ENCODE results near the gene COPS7A. TPM values are rescaled to one million over a fixed set of nuclear protein-coding genes. Genes with fewer than 3 reads are reported as not detected.

Gene COPS7A
- total RNA-seq, 1 donor = 79.9 TPM

GRCh38 chr12:6697584-6698351 is 26.1 kb upstream of the COPS7A start:
- peak; percentile 59 for DNase-seq (ENCODE audit: low read depth)
- no peak overlapping the region for H3K4me3 ChIP-seq (ENCODE audit: low read depth, low read length)
- TF ChIP-seq, protein P1, sequence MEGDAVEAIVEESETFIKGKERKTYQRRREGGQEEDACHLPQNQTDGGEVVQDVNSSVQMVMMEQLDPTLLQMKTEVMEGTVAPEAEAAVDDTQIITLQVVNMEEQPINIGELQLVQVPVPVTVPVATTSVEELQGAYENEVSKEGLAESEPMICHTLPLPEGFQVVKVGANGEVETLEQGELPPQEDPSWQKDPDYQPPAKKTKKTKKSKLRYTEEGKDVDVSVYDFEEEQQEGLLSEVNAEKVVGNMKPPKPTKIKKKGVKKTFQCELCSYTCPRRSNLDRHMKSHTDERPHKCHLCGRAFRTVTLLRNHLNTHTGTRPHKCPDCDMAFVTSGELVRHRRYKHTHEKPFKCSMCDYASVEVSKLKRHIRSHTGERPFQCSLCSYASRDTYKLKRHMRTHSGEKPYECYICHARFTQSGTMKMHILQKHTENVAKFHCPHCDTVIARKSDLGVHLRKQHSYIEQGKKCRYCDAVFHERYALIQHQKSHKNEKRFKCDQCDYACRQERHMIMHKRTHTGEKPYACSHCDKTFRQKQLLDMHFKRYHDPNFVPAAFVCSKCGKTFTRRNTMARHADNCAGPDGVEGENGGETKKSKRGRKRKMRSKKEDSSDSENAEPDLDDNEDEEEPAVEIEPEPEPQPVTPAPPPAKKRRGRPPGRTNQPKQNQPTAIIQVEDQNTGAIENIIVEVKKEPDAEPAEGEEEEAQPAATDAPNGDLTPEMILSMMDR (IDR thresholded peaks at IDR 0.05; ENCODE audit: insufficient read depth, low read depth, low read length) = peak; percentile 68

DNA sequence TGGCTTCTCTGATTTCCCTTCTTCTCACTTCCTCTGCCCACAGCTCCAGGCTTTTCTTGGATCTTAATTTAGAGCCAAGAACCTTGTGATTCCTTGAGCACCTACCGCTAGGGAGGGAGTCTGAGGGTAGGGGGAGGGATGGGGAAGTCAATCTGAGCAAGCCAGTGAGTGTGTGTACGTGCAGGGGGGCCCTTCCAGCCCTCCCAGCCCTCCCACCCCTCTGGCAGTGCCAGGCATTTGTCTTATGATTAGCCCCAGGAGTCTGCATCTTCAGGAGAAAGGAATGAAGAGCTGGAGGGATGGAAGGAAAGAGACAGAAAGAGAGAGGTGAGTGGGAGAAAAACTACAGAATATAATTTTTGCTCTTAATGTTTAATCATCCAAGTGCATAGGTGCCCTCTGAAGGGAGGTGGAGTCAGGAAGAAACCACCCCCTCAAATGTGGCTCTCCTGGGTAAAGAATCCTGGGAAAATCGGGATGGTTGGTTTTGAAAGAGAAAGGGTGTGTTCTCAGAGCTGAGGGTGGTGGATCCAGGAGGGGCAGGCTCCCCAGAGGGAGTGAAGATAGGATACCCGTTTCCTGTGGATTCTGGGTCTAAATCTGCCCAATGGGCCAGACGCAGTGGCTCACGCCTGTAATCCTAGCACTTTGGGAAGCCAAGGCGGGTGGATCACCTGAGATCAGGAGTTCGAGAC is 25.3 kb upstream of the COPS7A start:
- TF ChIP-seq, protein P1 (IDR thresholded peaks at IDR 0.05; ENCODE audit: insufficient read depth, low read depth, low read length) = no peak
- DNase-seq (ENCODE audit: low read depth) = no peak

GRCh38 chr12:6699259-6699988 is 24.4 kb upstream of the COPS7A start:
- DNase-seq (ENCODE audit: low read depth) = no peak
- H3K4me3 ChIP-seq (ENCODE audit: low read depth, low read length) = peak overlapping the region; percentile 56
- TF ChIP-seq, protein P1 (IDR thresholded peaks at IDR 0.05; ENCODE audit: insufficient read depth, low read depth, low read length) = no peak

More for the DNA sequence above, 25.3 kb upstream of the COPS7A start:
- H3K4me3 ChIP-seq (ENCODE audit: low read depth, low read length) = no peak overlapping the region

DNA sequence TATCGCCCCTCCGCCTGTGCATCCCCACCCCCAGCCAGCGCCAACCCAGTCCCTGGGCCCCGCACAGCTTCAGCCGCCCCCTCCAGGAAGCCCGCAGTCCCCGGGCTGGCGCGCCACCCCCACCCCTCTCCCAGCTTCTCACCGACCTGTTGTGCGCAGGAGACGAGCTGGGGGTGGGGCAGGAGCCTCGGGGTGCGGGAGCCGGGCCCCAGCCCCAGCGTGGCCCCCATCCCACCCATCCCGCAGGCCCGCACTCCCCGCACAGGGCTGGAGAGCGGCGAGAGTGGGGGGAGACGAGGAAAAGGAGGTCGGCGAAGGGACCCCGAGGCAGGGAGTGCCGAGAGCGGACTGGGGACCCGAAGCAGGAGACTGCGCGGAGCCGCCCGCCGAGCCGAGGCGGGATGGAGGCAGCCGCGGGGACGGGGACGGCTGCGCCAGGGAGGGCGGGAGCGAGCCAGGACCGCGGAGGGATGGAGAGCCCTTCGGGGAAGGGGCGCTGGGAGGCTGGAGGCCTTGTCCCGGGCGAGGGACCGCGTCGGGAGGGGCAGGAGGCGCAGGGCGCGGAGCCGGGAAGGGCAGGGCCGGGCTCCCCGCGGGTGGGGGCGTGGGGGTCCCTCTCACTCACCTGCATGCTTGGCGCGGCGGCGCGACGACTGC is 23.7 kb upstream of the COPS7A start:
- no peak for DNase-seq (ENCODE audit: low read depth)
- peak overlapping the region; percentile 56 for H3K4me3 ChIP-seq (ENCODE audit: low read depth, low read length)
- TF ChIP-seq, protein P1 (IDR thresholded peaks at IDR 0.05; ENCODE audit: insufficient read depth, low read depth, low read length) = no peak

DNA sequence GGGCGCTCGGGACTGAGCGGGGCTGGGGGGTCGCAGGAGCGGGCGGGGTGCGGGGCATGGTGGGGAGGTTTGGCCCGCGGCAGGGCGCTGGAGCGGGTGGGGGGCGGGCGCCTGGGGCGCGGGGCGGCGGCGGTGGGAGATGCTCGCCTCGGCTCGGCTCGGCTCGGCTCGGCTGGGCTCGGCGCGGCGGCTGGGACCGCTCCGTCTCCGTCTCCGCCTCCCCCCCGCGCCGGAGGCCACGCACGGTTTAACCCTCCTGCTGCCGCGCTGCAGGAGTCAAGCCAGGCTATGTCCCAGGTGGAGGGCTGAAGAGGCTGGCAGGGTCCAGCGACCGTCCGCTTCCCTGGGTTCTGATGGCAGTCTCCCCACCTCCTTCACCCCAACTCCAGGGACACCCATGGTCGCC is 23.2 kb upstream of the COPS7A start, which contains the start of gene PIANP:
TSS of gene PIANP (minus strand) at position 170 of the 406 bp plus-strand sequence. CDS start 2,754 bp downstream, outside the sequence.
- peak within 1 kb of the TSS; percentile 56 for H3K4me3 ChIP-seq (ENCODE audit: low read depth, low read length)
- TF ChIP-seq, protein P1 (IDR thresholded peaks at IDR 0.05; ENCODE audit: insufficient read depth, low read depth, low read length) = no peak
- DNase-seq (ENCODE audit: low read depth) = peak; percentile 20

GRCh38 chr12:6701078-6701768 is 22.6 kb upstream of the COPS7A start:
- TF ChIP-seq, protein P1 (IDR thresholded peaks at IDR 0.05; ENCODE audit: insufficient read depth, low read depth, low read length) = no peak
- peak; percentile 7 for DNase-seq (ENCODE audit: low read depth)

More at GRCh38 chr12:6701078-6701768, 22.6 kb upstream of the COPS7A start:
- peak overlapping the region; percentile 51 for H3K4me3 ChIP-seq (ENCODE audit: low read depth, low read length)
